IMR-90 (cell line): ENCODE results near the gene PTPRN2. TPM values are rescaled to one million over a fixed set of nuclear protein-coding genes. Genes with fewer than 3 reads are reported as not detected.

Source experiments
- ATAC-seq: fragments of 200-7000 bp; cut with Tn5 transposase; 2 replicates; pipeline ENCODE4 v1.9.1; 2020; ENCODE audit warnings: low read depth, mild to moderate bottlenecking, moderate library complexity
- BruUV-seq: library from RNA; stranded (reverse); fragments of 400-500 nt; replicated peaks from 2 replicates; lab custom pipeline; 2021; lab: Mats Ljungman, UMichigan
- CTCF ChIA-PET: fragments of 300-600 bp; formaldehyde crosslinking; extraction: SDS; loops from one replicate; lab custom pipeline; 2021; ENCODE audit warnings: antibody characterized with exemption; lab: Yijun Ruan, JAX
- POLR2A ChIA-PET: fragments of 300-600 bp; sonication (Branson Sonifier 250); formaldehyde crosslinking; loops from one replicate; lab custom pipeline; 2022; ENCODE audit warnings: antibody characterized with exemption; ENCODE audit not compliant: unreplicated experiment; lab: Charles Lee
- DNase-seq: peaks from one replicate; pipeline ENCODE4 v3.0.0; 2013
- H2AFZ ChIP-seq: replicated peaks from 2 replicates; pipeline ENCODE3; 2013; ENCODE audit warnings: low read length, mild to moderate bottlenecking; ENCODE audit not compliant: poor library complexity
- H2AK5ac ChIP-seq: 2 replicates; pipeline ENCODE4 v1.6.1; 2013; ENCODE audit warnings: low read depth, low read length, inconsistent platforms
- H2AK9ac ChIP-seq: replicated peaks from 2 replicates; pipeline ENCODE3; 2013; ENCODE audit warnings: mild to moderate bottlenecking, low read depth, low read length, moderate library complexity; ENCODE audit not compliant: poor library complexity
- H2BK120ac ChIP-seq: 2 replicates; pipeline ENCODE4 v1.6.1; 2013; ENCODE audit warnings: low read depth, low read length, inconsistent platforms
- H2BK15ac ChIP-seq: 3 replicates; pipeline ENCODE4 v1.6.1; 2013; ENCODE audit warnings: low read depth, low read length, inconsistent platforms
- H2BK20ac ChIP-seq: 2 replicates; pipeline ENCODE4 v1.6.1; 2013; ENCODE audit warnings: low read depth, mild to moderate bottlenecking, inconsistent platforms, low read length, moderate library complexity
- H2BK5ac ChIP-seq: 2 replicates; pipeline ENCODE4 v1.6.1; 2013; ENCODE audit warnings: mild to moderate bottlenecking, low read depth, low read length, inconsistent platforms; ENCODE audit not compliant: poor library complexity, severe bottlenecking
- H3K14ac ChIP-seq: replicated peaks from 2 replicates; pipeline ENCODE4 v1.6.1; 2013; ENCODE audit warnings: low read depth, low read length, inconsistent platforms
- H3K18ac ChIP-seq: 2 replicates; pipeline ENCODE4 v1.6.1; 2013; ENCODE audit warnings: low read depth, low read length, control low read depth
- H3K23ac ChIP-seq: 2 replicates; pipeline ENCODE4 v1.6.1; 2013; ENCODE audit warnings: low read depth, low read length, inconsistent platforms
- H3K27ac ChIP-seq: 2 replicates; pipeline ENCODE4 v1.5.1; 2013; ENCODE audit warnings: mild to moderate bottlenecking, control low read depth, low read length; ENCODE audit not compliant: insufficient read depth
- H3K27me3 ChIP-seq: 2 replicates; pipeline ENCODE4 v1.6.1; 2013; ENCODE audit warnings: low read length; ENCODE audit not compliant: control insufficient read depth, insufficient read depth
- H3K36me3 ChIP-seq: 2 replicates; pipeline ENCODE4 v1.6.1; 2013; ENCODE audit warnings: low read length, mixed read lengths; ENCODE audit not compliant: control insufficient read depth, insufficient read depth
- H3K4ac ChIP-seq: 2 replicates; pipeline ENCODE4 v1.6.1; 2013; ENCODE audit warnings: low read depth, low read length, inconsistent platforms
- H3K4me1 ChIP-seq: 2 replicates; pipeline ENCODE4 v1.6.1; 2013; ENCODE audit warnings: low read length, mixed read lengths; ENCODE audit not compliant: control insufficient read depth, insufficient read depth
- H3K4me2 ChIP-seq: 2 replicates; pipeline ENCODE4 v1.6.1; 2013; ENCODE audit warnings: low read depth, mild to moderate bottlenecking, control low read depth, low read length, moderate library complexity
- H3K4me3 ChIP-seq: 2 replicates; pipeline ENCODE4 v1.5.1; 2013; ENCODE audit warnings: low read depth, mild to moderate bottlenecking, control low read depth, low read length, moderate library complexity; ENCODE audit not compliant: insufficient read depth
- H3K56ac ChIP-seq: 2 replicates; pipeline ENCODE4 v1.6.1; 2013; ENCODE audit warnings: low read length, inconsistent platforms; ENCODE audit not compliant: insufficient read depth; ENCODE audit errors: extremely low read depth
- H3K79me1 ChIP-seq, 2 experiments: 2 replicates each; pipeline ENCODE4 v1.6.1; 2013; ENCODE audit warnings: low read length in 2 of 2, inconsistent platforms in 1 of 2, low read depth in 1 of 2
- H3K9ac ChIP-seq: 2 replicates; pipeline ENCODE4 v1.6.1; 2013; ENCODE audit warnings: low read depth, low read length, control low read depth
- H3K9me1 ChIP-seq: 2 replicates; pipeline ENCODE4 v1.6.1; 2013; ENCODE audit warnings: low read length, inconsistent platforms; ENCODE audit not compliant: insufficient read depth
- H3K9me3 ChIP-seq: 2 replicates; pipeline ENCODE4 v1.6.1; 2013; ENCODE audit warnings: low read length; ENCODE audit not compliant: control insufficient read depth, insufficient read depth
- H4K20me1 ChIP-seq: 2 replicates; pipeline ENCODE4 v1.6.1; 2013; ENCODE audit warnings: low read length, inconsistent platforms; ENCODE audit not compliant: insufficient read depth
- H4K5ac ChIP-seq: 2 replicates; pipeline ENCODE4 v1.6.1; 2013; ENCODE audit warnings: mild to moderate bottlenecking, low read depth, low read length, control low read depth
- H4K8ac ChIP-seq, 2 experiments: 2 replicates each; pipeline ENCODE4 v1.6.1; 2013; ENCODE audit warnings: low read depth in 2 of 2, low read length in 2 of 2, control low read depth in 1 of 2, inconsistent platforms in 1 of 2
- H4K91ac ChIP-seq: 2 replicates; pipeline ENCODE4 v1.6.1; 2013; ENCODE audit warnings: low read depth, low read length, inconsistent platforms; ENCODE audit not compliant: insufficient read depth
- BHLHE40 ChIP-seq: fragments of 150-350 bp; IDR thresholded peaks from 2 replicates; pipeline ENCODE4 v1.6.1; 2016; ENCODE audit warnings: mild to moderate bottlenecking, low read depth, low read length
- CEBPB ChIP-seq: IDR thresholded peaks from 2 replicates; pipeline ENCODE4 v1.6.1; 2012; ENCODE audit warnings: low read depth, low read length, improper control_type of control experiment
- CHD1 ChIP-seq: IDR thresholded peaks from 2 replicates; pipeline ENCODE4 v1.6.1; 2012; ENCODE audit warnings: low read depth, low read length, improper control_type of control experiment
- FOS ChIP-seq: fragments of 150-350 bp; IDR thresholded peaks from 2 replicates; pipeline ENCODE4 v1.6.1; 2016; ENCODE audit warnings: low read depth, low read length
- MAFK ChIP-seq: IDR thresholded peaks from 2 replicates; pipeline ENCODE4 v1.6.1; 2012; ENCODE audit warnings: low read depth, low read length, improper control_type of control experiment
- MAZ ChIP-seq: IDR thresholded peaks from 2 replicates; pipeline ENCODE4 v1.6.1; 2012; ENCODE audit warnings: low read depth, mild to moderate bottlenecking, low read length, improper control_type of control experiment, moderate library complexity, borderline replicate concordance
- MXI1 ChIP-seq: IDR thresholded peaks from 2 replicates; pipeline ENCODE4 v1.6.1; 2012; ENCODE audit warnings: low read depth, mild to moderate bottlenecking, low read length, moderate library complexity, borderline replicate concordance
- NFE2L2 ChIP-seq: fragments of 150-350 bp; IDR thresholded peaks from 2 replicates; pipeline ENCODE4 v1.6.1; 2016; ENCODE audit warnings: low read depth, mild to moderate bottlenecking, low read length
- POLR2A ChIP-seq: IDR thresholded peaks from 2 replicates; pipeline ENCODE4 v1.6.1; 2012; ENCODE audit warnings: mild to moderate bottlenecking, low read depth, low read length
- RAD21 ChIP-seq: IDR thresholded peaks from 2 replicates; pipeline ENCODE4 v1.6.1; 2012; ENCODE audit warnings: low read length, improper control_type of control experiment
- RCOR1 ChIP-seq: IDR thresholded peaks from 2 replicates; pipeline ENCODE4 v1.6.1; 2012; ENCODE audit warnings: mild to moderate bottlenecking, low read length, improper control_type of control experiment; ENCODE audit not compliant: insufficient replicate concordance
- RFX5 ChIP-seq: IDR thresholded peaks from 2 replicates; pipeline ENCODE4 v1.8.0; 2012; ENCODE audit warnings: low read depth, mild to moderate bottlenecking, low read length, moderate library complexity
- SMC3 ChIP-seq: fragments of 150-350 bp; IDR thresholded peaks from 2 replicates; pipeline ENCODE4 v1.6.1; 2016; ENCODE audit warnings: low read depth, mild to moderate bottlenecking, antibody characterized with exemption, low read length, moderate library complexity
- WGBS, 2 experiments: methylation state at CpG; one replicate each; pipeline versions ENCODE4 v1.1.5 to v1.1.7; 2013; ENCODE audit warnings: missing lambda C conversion rate in 2 of 2; ENCODE audit not compliant: insufficient read length in 1 of 2; ENCODE audit errors: extremely low coverage in 2 of 2; 5-methylcytosine and 5-hydroxymethylcytosine counted together
- dilution Hi-C: fragments of 300-500 bp; cut with HindIII; formaldehyde crosslinking; loops from one replicate; pipeline ENCODE4 v1.14.3; 2018; ENCODE audit warnings: low sequenced_read_pairs; ENCODE audit not compliant: unreplicated experiment
- in situ Hi-C: fragments of 300-500 bp; cut with MboI; formaldehyde crosslinking; loops from 3 replicates; pipeline ENCODE4 v1.14.3; 2019; ENCODE audit warnings: low sequenced_read_pairs, inconsistent platforms, mixed read lengths
- intact Hi-C: fragments of 100-400 bp; cut with micrococcal nuclease; formaldehyde crosslinking; loops from 2 replicates; pipeline ENCODE4 v1.10.0; 2022
- polyA plus RNA-seq, 3 experiments: library from polyadenylated mRNA; depleted of rRNA; stranded (reverse); fragments of >200 nt; gene quantifications; 2 replicates each; pipeline ENCODE4 v1.2.3, GENCODE V29; 2012; ENCODE audit warnings: low replicate concordance in 1 of 3
- total RNA-seq: library from RNA; depleted of rRNA; stranded (reverse); fragments of >200 nt; gene quantifications from 2 replicates; pipeline ENCODE4 v1.2.3, GENCODE V29; 2012
- TF ChIP-seq, protein P1 (sequence below): conservative IDR thresholded peaks from 2 replicates; pipeline ENCODE4 v1.5.1; 2012; ENCODE audit warnings: mild to moderate bottlenecking, low read depth, low read length, improper control_type of control experiment
- TF ChIP-seq, protein P2 (sequence below): fragments of 150-350 bp; IDR thresholded peaks from 2 replicates; pipeline ENCODE4 v1.6.1; 2017; ENCODE audit warnings: mild to moderate bottlenecking, antibody characterized with exemption, low read length, low read depth
- TF ChIP-seq, protein P3 (sequence below): fragments of 150-350 bp; IDR thresholded peaks from 2 replicates; pipeline ENCODE4 v1.6.1; 2016; ENCODE audit warnings: low read depth, mild to moderate bottlenecking, low read length, moderate library complexity, borderline replicate concordance

Gene PTPRN2
- total and polyA plus RNA-seq, 2 of the 4 experiments (the other 2 are of a cell fraction), result 0.03 TPM; not detected in 1

DNA sequence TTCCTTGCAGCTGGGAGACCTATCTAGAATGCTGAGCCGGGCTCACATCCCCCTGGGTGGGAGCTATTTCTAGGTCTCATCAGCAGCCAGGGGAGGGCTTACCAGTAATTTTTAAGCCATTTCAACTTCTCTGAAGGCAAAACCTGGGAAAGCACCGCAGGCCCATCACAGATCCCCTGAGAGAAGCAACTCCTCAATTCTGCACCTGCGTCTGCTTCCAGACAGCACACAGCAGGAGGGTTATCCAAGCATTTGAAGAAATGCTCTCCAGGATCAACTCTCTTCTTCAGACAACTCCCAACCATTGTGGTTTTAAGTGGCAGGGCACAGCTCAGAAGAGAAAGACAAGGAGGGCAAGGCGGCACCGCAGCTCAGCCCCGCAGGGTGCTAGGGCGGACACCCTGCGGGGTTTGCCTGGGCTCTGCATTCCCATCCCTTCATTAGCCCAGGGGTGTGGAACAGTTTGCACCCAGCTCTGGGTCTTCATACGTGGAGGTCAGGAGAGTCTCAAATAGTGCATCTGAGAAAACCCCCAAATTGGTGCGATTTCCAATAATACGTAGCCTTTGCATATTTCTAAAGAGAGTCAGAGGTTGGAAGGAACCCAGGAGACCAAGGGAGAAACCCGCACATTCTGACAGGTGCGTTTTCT lies 632.1 kb downstream of the PTPRN2 start:
- H3K4me3 ChIP-seq, result no peak overlapping the region
- TF ChIP-seq RCOR1 (no peak), POLR2A (no peak), NFE2L2 (no peak), RFX5 (no peak), SMC3 (no peak), CEBPB (no peak), FOS (no peak), RAD21 (no peak), MXI1 (no peak), CHD1 (no peak), MAFK (no peak), MAZ (no peak), BHLHE40 (no peak)
- TF ChIP-seq, protein P1, sequence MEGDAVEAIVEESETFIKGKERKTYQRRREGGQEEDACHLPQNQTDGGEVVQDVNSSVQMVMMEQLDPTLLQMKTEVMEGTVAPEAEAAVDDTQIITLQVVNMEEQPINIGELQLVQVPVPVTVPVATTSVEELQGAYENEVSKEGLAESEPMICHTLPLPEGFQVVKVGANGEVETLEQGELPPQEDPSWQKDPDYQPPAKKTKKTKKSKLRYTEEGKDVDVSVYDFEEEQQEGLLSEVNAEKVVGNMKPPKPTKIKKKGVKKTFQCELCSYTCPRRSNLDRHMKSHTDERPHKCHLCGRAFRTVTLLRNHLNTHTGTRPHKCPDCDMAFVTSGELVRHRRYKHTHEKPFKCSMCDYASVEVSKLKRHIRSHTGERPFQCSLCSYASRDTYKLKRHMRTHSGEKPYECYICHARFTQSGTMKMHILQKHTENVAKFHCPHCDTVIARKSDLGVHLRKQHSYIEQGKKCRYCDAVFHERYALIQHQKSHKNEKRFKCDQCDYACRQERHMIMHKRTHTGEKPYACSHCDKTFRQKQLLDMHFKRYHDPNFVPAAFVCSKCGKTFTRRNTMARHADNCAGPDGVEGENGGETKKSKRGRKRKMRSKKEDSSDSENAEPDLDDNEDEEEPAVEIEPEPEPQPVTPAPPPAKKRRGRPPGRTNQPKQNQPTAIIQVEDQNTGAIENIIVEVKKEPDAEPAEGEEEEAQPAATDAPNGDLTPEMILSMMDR, result no peak
- TF ChIP-seq, protein P2, sequence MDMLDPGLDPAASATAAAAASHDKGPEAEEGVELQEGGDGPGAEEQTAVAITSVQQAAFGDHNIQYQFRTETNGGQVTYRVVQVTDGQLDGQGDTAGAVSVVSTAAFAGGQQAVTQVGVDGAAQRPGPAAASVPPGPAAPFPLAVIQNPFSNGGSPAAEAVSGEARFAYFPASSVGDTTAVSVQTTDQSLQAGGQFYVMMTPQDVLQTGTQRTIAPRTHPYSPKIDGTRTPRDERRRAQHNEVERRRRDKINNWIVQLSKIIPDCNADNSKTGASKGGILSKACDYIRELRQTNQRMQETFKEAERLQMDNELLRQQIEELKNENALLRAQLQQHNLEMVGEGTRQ, result no peak
- TF ChIP-seq, protein P3, sequence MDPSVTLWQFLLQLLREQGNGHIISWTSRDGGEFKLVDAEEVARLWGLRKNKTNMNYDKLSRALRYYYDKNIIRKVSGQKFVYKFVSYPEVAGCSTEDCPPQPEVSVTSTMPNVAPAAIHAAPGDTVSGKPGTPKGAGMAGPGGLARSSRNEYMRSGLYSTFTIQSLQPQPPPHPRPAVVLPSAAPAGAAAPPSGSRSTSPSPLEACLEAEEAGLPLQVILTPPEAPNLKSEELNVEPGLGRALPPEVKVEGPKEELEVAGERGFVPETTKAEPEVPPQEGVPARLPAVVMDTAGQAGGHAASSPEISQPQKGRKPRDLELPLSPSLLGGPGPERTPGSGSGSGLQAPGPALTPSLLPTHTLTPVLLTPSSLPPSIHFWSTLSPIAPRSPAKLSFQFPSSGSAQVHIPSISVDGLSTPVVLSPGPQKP, result no peak
- no peaks in the 10 kb centered on the region for H3K27me3 ChIP-seq
- no peak overlapping the region for H3K23ac ChIP-seq
- H3K56ac ChIP-seq, result no peak overlapping the region
- no TSS peak for BruUV-seq
- no peak overlapping the region for H2BK15ac ChIP-seq
- no peaks in the 10 kb centered on the region for H3K9me1 ChIP-seq
- H2BK20ac ChIP-seq, result no peak overlapping the region
- WGBS, 2 experiments, result 40% methylated on average over 1 of the region's 13 CpGs; no CpG with 5 or more reads in 1 of the 2 experiments
- intact Hi-C loops (no loop called here), in situ Hi-C loops (no loop called here), dilution Hi-C loops (no loop called here)
- H4K8ac ChIP-seq, result no peak overlapping the region
- H3K4ac ChIP-seq, result no peak overlapping the region
- no peak overlapping the region for H4K91ac ChIP-seq
- H4K5ac ChIP-seq, result no peak overlapping the region
- H2AFZ ChIP-seq, result no peak overlapping the region
- H3K14ac ChIP-seq, result no peak overlapping the region
- ATAC-seq (no peak), DNase-seq (no peak)
- ChIA-PET CTCF (no interaction called here), POLR2A (no interaction called here)
- H3K4me2 ChIP-seq, result no peak overlapping the region
- H2AK5ac ChIP-seq, result no peak overlapping the region
- H4K20me1 ChIP-seq, result no peaks in the 10 kb centered on the region
- H2AK9ac ChIP-seq, result no peak overlapping the region
- H2BK5ac ChIP-seq, result no peak overlapping the region
- no peak overlapping the region for H3K27ac ChIP-seq
- no peak overlapping the region for H3K18ac ChIP-seq
- no peak overlapping the region for H3K9ac ChIP-seq
- H3K36me3 ChIP-seq, result no peaks in the 10 kb centered on the region
- H3K4me1 ChIP-seq, result no peaks in the 10 kb centered on the region
- peaks cover 45% of the 10 kb centered on the region for H3K9me3 ChIP-seq
- H3K79me1 ChIP-seq, result no peaks in the 10 kb centered on the region
- H2BK120ac ChIP-seq, result no peak overlapping the region
